K562 (cell line): ENCODE measurements around the gene RGL2. TPM values are rescaled to one million over a fixed set of nuclear protein-coding genes. Genes with fewer than 3 reads are reported as not detected.

Experiments used
- CBX8 ChIP-seq: fragments of 200-600 bp; sonication (generic); IDR thresholded peaks from 2 replicates; pipeline ENCODE4 v1.6.1; 2012; ENCODE audit warnings: borderline replicate concordance, mixed run types, low read depth, mild to moderate bottlenecking, moderate library complexity, mixed read lengths, low read length, control low read depth, inconsistent platforms; ENCODE audit not compliant: poor library complexity, severe bottlenecking; ENCODE audit errors: extremely low read depth
- CSDE1 ChIP-seq, 2 experiments: fragments of 450-650 bp; IDR thresholded peaks; 2 replicates each; pipeline ENCODE4 v1.6.1; 2016; ENCODE audit warnings: mild to moderate bottlenecking in 1 of 2
- EP300 ChIP-seq: IDR thresholded peaks from 2 replicates; pipeline ENCODE4 v1.6.1; 2012; ENCODE audit warnings: low read length, improper control_type of control experiment
- ETS2 ChIP-seq: IDR thresholded peaks from 2 replicates; pipeline ENCODE4 v1.6.1; 2016; ENCODE audit warnings: borderline replicate concordance, missing genetic modification characterization, mild to moderate bottlenecking, moderate library complexity, missing compliant biosample characterization; ENCODE audit not compliant: poor library complexity, severe bottlenecking
- GTF2F1 ChIP-seq: IDR thresholded peaks from 2 replicates; pipeline ENCODE4 v1.6.1; 2011; ENCODE audit warnings: low read depth, low read length, improper control_type of control experiment
- HDAC1 ChIP-seq, 2 experiments: fragments of 450-650 bp; IDR thresholded peaks; 2 replicates each; pipeline ENCODE4 v1.6.1; 2016 to 2017; ENCODE audit warnings: inconsistent platforms in 1 of 2, mild to moderate bottlenecking in 1 of 2, moderate library complexity in 1 of 2
- HNRNPLL ChIP-seq: fragments of 200-400 bp; formaldehyde crosslinking; IDR thresholded peaks from 2 replicates; pipeline ENCODE4 v1.6.1; 2017; ENCODE audit warnings: low read length, low read depth, mild to moderate bottlenecking; ENCODE audit not compliant: poor library complexity, severe bottlenecking
- KDM5B ChIP-seq: fragments of 200-600 bp; sonication (generic); IDR thresholded peaks from 2 replicates; pipeline ENCODE4 v1.6.1; 2012; ENCODE audit warnings: low read depth, mild to moderate bottlenecking, moderate library complexity, low read length, control low read depth, inconsistent platforms; ENCODE audit not compliant: insufficient replicate concordance
- MAZ ChIP-seq, 2 experiments: fragments of 450-650 bp in 1 of 2; sonication (generic) in 1 of 2; formaldehyde crosslinking; IDR thresholded peaks in 1 of 2; conservative IDR thresholded peaks in 1 of 2; 2 replicates each; pipeline versions ENCODE4 v1.4.0 to v1.5.0; 2020; ENCODE audit warnings: mild to moderate bottlenecking in 1 of 2, missing genetic modification reagents in 1 of 2
- MCM3 ChIP-seq: fragments of 450-650 bp; IDR thresholded peaks from 2 replicates; pipeline ENCODE4 v1.6.1; 2016
- MXI1 ChIP-seq: IDR thresholded peaks from 2 replicates; pipeline ENCODE4 v1.6.1; 2011; ENCODE audit warnings: low read depth, mild to moderate bottlenecking, improper control_type of control experiment, low read length
- MYNN ChIP-seq, 2 experiments: sonication (generic); formaldehyde crosslinking in 1 of 2; IDR thresholded peaks; 2 replicates each; pipeline versions ENCODE4 v1.5.0 to v1.6.1; 2016 to 2020; ENCODE audit warnings: antibody characterized with exemption in 1 of 2, missing genetic modification reagents in 1 of 2
- NCOA2 ChIP-seq, 2 experiments: fragments of 450-650 bp; IDR thresholded peaks; 2 replicates each; pipeline ENCODE4 v1.6.1; 2018; ENCODE audit warnings: mild to moderate bottlenecking in 2 of 2, moderate library complexity in 1 of 2; ENCODE audit not compliant: partially characterized antibody in 2 of 2
- NR3C1 ChIP-seq: sonication (generic); formaldehyde crosslinking; IDR thresholded peaks from 2 replicates; pipeline ENCODE4 v1.8.1; 2022; ENCODE audit warnings: missing genetic modification reagents
- RFX7 ChIP-seq: fragments of 250-450 bp; sonication (Bioruptor Pico); IDR thresholded peaks from 2 replicates; pipeline ENCODE4 v1.5.1; 2021; ENCODE audit warnings: mild to moderate bottlenecking
- SIN3A ChIP-seq, 2 experiments: fragments of 150-350 bp in 1 of 2; IDR thresholded peaks; 2 replicates each; pipeline ENCODE4 v1.6.1; 2011 to 2016; ENCODE audit warnings: borderline replicate concordance in 2 of 2, low read depth in 2 of 2, low read length in 2 of 2, mild to moderate bottlenecking in 2 of 2, moderate library complexity in 2 of 2; ENCODE audit not compliant: control insufficient read depth in 1 of 2
- ZFP1 ChIP-seq: fragments of 450-650 bp; formaldehyde crosslinking; IDR thresholded peaks from 2 replicates; pipeline ENCODE4 v1.4.0; 2020; ENCODE audit warnings: mild to moderate bottlenecking, mixed read lengths
- ZNF695 ChIP-seq: fragments of 450-650 bp; formaldehyde crosslinking; IDR thresholded peaks from 2 replicates; pipeline ENCODE4 v1.4.0; 2020; ENCODE audit warnings: mild to moderate bottlenecking, moderate library complexity
- ZNF696 ChIP-seq: fragments of 250-450 bp; sonication (Bioruptor Pico); conservative IDR thresholded peaks from 2 replicates; pipeline ENCODE4 v1.4.0; 2020; ENCODE audit warnings: mild to moderate bottlenecking, moderate library complexity
- polyA plus RNA-seq, 8 experiments: library from polyadenylated mRNA; depleted of rRNA in 4 of 8; stranded (reverse) in 5 of 8; unstranded in 3 of 8; fragments of >200 nt; fragmentation: Nextera tagmentation in 2 of 8; fragmentation: Illumina TruSeq in 1 of 8; extraction: Ambion mirVana in 2 of 8; extraction: Trizol in 1 of 8; gene quantifications; 2 replicates each; pipeline versions ENCODE4 v1.2.1 to v1.2.3, GENCODE V29; 2011 to 2014; ENCODE audit warnings: inconsistent platforms in 1 of 8, missing spikeins in 1 of 8
- total RNA-seq, 7 experiments: library from RNA; depleted of rRNA in 6 of 7; stranded (reverse); fragments of >200 nt in 6 of 7; fragmentation: Illumina TruSeq in 2 of 7; extraction: Trizol in 2 of 7; gene quantifications; 2 replicates each; pipeline versions ENCODE4 v1.2.1 to v1.2.3, GENCODE V29; 2011 to 2021; ENCODE audit warnings: low replicate concordance in 1 of 7
- TF ChIP-seq, protein P1 (sequence below): sonication (generic); formaldehyde crosslinking; IDR thresholded peaks from 2 replicates; pipeline ENCODE4 v1.8.0; 2022; ENCODE audit warnings: missing genetic modification reagents, mild to moderate bottlenecking, borderline replicate concordance
- TF ChIP-seq, protein P2 (sequence below): fragments of 200-800 bp; sonication (Bioruptor generic); IDR thresholded peaks from 2 replicates; pipeline ENCODE4 v1.6.1; 2017; ENCODE audit warnings: missing genetic modification characterization, missing compliant biosample characterization
- TF ChIP-seq, protein P3 (sequence below): sonication (generic); formaldehyde crosslinking; IDR thresholded peaks from 2 replicates; pipeline ENCODE4 v1.9.0; 2022; ENCODE audit warnings: mild to moderate bottlenecking, missing genetic modification reagents
- TF ChIP-seq, protein P4 (sequence below): sonication (generic); formaldehyde crosslinking; IDR thresholded peaks from 2 replicates; pipeline ENCODE4 v1.8.0; 2022; ENCODE audit warnings: mild to moderate bottlenecking, low read depth, missing genetic modification reagents

RGL2 gene
- total and polyA plus RNA-seq, 9 of the 15 experiments (the other 6 are each of a cell fraction or from before 2014, with no cell fraction given): 1.8 to 57.1 (median 19.5) TPM

DNA sequence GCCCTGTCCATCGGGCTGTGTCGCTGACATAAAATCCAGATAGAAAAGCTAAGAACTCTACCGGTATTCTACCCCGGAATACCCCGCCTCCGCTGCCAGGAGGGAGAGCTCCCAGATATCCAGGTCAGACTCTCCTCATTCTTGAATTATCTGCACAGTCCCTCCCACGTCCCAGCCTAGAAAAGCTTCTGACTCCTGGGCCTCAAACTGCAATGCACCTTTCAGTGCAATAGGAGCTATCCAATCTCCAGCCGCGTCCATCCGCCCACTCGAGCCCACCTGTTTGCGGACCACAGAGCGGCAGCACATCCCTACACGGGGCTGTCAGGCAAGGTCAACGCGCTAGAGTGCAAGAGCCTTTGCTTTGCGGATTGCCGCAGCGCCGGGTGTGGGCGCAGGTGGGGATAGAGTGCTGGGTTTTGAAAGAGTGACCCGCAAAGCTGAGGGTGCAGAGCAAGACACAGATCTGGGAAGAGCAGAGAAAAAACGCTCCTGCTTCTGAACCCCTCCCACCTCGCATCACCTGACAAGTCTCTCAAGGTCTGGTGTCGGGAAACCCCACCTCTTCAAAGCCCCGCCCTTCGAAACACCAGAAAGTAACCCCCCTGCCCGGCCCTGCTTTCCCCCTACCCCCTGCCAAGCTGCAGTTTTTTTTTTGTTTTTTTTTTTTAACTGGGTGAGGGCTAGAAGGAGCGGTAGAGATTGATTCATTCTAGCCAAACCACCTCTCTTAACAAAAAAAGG lies 13.8 kb upstream of the RGL2 start (continued):
- TF ChIP-seq CBX8 (no peak), CSDE1 (IDR thresholded peaks at IDR 0.05) (no peak), KDM5B (peak; percentile 15), ZFP1 (CRISPR knock-in tag) (no peak), MAZ (CRISPR knock-in tag; conservative IDR thresholded peaks at IDR 0.05 in 1 of 2, IDR thresholded peaks at IDR 0.05 in 1 of 2) (peak; percentile 38 to 48; a peak in 2 of 4 replicates), MCM3 (no peak), ETS2 (no peak), HNRNPLL (peak; percentile 27), MYNN (IDR thresholded peaks at IDR 0.05) (no peak), MYNN (CRISPR knock-in tag; IDR thresholded peaks at IDR 0.05) (no peak), ZNF695 (CRISPR knock-in tag) (no peak), MXI1 (no peak), NCOA2 (IDR thresholded peaks at IDR 0.05; ENCODE audit: partially characterized antibody in 2 of 2) (no peak), GTF2F1 (no peak), ZNF696 (CRISPR knock-in tag) (no peak), NR3C1 (CRISPR knock-in tag) (no peak), RFX7 (CRISPR knock-in tag) (no peak), SIN3A (IDR thresholded peaks at IDR 0.05; ENCODE audit: borderline replicate concordance in 2 of 2, control insufficient read depth in 1 of 2, low read depth in 2 of 2, low read length in 2 of 2) (peak in 1 of 2 experiments; percentile 53; a peak in 3 of 4 replicates), HDAC1 (IDR thresholded peaks at IDR 0.05) (peak in 1 of 2 experiments; percentile 73; a peak in 2 of 4 replicates), EP300 (no peak)
- TF ChIP-seq, protein P1, sequence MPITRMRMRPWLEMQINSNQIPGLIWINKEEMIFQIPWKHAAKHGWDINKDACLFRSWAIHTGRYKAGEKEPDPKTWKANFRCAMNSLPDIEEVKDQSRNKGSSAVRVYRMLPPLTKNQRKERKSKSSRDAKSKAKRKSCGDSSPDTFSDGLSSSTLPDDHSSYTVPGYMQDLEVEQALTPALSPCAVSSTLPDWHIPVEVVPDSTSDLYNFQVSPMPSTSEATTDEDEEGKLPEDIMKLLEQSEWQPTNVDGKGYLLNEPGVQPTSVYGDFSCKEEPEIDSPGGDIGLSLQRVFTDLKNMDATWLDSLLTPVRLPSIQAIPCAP (CRISPR knock-in tag): no peak
- TF ChIP-seq, protein P2, sequence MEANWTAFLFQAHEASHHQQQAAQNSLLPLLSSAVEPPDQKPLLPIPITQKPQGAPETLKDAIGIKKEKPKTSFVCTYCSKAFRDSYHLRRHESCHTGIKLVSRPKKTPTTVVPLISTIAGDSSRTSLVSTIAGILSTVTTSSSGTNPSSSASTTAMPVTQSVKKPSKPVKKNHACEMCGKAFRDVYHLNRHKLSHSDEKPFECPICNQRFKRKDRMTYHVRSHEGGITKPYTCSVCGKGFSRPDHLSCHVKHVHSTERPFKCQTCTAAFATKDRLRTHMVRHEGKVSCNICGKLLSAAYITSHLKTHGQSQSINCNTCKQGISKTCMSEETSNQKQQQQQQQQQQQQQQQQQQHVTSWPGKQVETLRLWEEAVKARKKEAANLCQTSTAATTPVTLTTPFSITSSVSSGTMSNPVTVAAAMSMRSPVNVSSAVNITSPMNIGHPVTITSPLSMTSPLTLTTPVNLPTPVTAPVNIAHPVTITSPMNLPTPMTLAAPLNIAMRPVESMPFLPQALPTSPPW: peak; percentile 84
- TF ChIP-seq, protein P3, sequence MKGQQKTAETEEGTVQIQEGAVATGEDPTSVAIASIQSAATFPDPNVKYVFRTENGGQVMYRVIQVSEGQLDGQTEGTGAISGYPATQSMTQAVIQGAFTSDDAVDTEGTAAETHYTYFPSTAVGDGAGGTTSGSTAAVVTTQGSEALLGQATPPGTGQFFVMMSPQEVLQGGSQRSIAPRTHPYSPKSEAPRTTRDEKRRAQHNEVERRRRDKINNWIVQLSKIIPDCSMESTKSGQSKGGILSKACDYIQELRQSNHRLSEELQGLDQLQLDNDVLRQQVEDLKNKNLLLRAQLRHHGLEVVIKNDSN: peak; percentile 72
- TF ChIP-seq, protein P4, sequence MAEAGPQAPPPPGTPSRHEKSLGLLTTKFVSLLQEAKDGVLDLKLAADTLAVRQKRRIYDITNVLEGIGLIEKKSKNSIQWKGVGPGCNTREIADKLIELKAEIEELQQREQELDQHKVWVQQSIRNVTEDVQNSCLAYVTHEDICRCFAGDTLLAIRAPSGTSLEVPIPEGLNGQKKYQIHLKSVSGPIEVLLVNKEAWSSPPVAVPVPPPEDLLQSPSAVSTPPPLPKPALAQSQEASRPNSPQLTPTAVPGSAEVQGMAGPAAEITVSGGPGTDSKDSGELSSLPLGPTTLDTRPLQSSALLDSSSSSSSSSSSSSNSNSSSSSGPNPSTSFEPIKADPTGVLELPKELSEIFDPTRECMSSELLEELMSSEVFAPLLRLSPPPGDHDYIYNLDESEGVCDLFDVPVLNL: no peak
